GM23338 (cell line): ENCODE measurements around the gene EFCAB8. TPM values are rescaled to one million over a fixed set of nuclear protein-coding genes. Genes with fewer than 3 reads are reported as not detected.

Experiments used
- ATAC-seq: fragments of 200-7000 bp; cut with Tn5 transposase; 3 replicates; pipeline ENCODE4 v1.9.1; 2020
- DNase-seq: peaks from one replicate; pipeline ENCODE4 v3.0.0-alpha.2; 2015; ENCODE audit warnings: low spot score
- H2AFZ ChIP-seq: fragments of 200-600 bp; sonication (generic); 2 replicates; pipeline ENCODE4 v1.8.0; 2016; ENCODE audit warnings: antibody characterized with exemption, mild to moderate bottlenecking, moderate library complexity
- H3F3A ChIP-seq: fragments of 200-600 bp; sonication (generic); replicated peaks from 2 replicates; pipeline ENCODE4 v1.8.0; 2017; ENCODE audit warnings: antibody characterized with exemption, mixed run types, low read depth
- H3K27ac ChIP-seq: fragments of 200-600 bp; sonication (generic); 2 replicates; pipeline ENCODE4 v1.6.1; 2016; ENCODE audit warnings: low read depth
- H3K27me3 ChIP-seq: fragments of 200-600 bp; sonication (generic); 2 replicates; pipeline ENCODE4 v1.8.0; 2016; ENCODE audit warnings: mild to moderate bottlenecking, mixed run types, moderate library complexity; ENCODE audit not compliant: insufficient read depth
- H3K36me3 ChIP-seq: fragments of 200-600 bp; sonication (generic); 2 replicates; pipeline ENCODE4 v1.8.0; 2016; ENCODE audit warnings: mild to moderate bottlenecking; ENCODE audit not compliant: insufficient read depth
- H3K4me1 ChIP-seq: fragments of 200-600 bp; sonication (generic); 2 replicates; pipeline ENCODE4 v1.8.0; 2016; ENCODE audit warnings: mild to moderate bottlenecking, moderate library complexity; ENCODE audit not compliant: insufficient read depth
- H3K4me2 ChIP-seq: fragments of 200-600 bp; sonication (generic); 2 replicates; pipeline ENCODE4 v1.7.1; 2017; ENCODE audit warnings: mixed run types
- H3K4me3 ChIP-seq: fragments of 200-600 bp; sonication (generic); 2 replicates; pipeline ENCODE4 v1.6.1; 2016; ENCODE audit warnings: mixed run types
- H3K79me2 ChIP-seq: fragments of 200-600 bp; sonication (generic); replicated peaks from 2 replicates; pipeline ENCODE4 v1.8.0; 2017; ENCODE audit warnings: mild to moderate bottlenecking; ENCODE audit not compliant: insufficient read depth
- H3K9me2 ChIP-seq: fragments of 200-600 bp; sonication (generic); 2 replicates; pipeline ENCODE4 v1.8.0; 2017; ENCODE audit not compliant: insufficient read depth
- H4K20me1 ChIP-seq: fragments of 200-600 bp; sonication (generic); replicated peaks from 2 replicates; pipeline ENCODE4 v1.8.0; 2017; ENCODE audit warnings: mild to moderate bottlenecking; ENCODE audit not compliant: insufficient read depth
- H3K27ac Mint-ChIP-seq: 2 replicates; pipeline ENCODE4 v1.8.0; 2020; ENCODE audit warnings: inconsistent platforms, mild to moderate bottlenecking, moderate library complexity, mixed read lengths
- H3K27me3 Mint-ChIP-seq: 3 replicates; pipeline ENCODE4 v1.8.0; 2022; ENCODE audit warnings: low read depth, mild to moderate bottlenecking, moderate library complexity, mixed read lengths, inconsistent platforms; ENCODE audit not compliant: insufficient read depth, poor library complexity
- H3K36me3 Mint-ChIP-seq: 3 replicates; pipeline ENCODE4 v1.8.0; 2021; ENCODE audit warnings: low read depth, mild to moderate bottlenecking, inconsistent platforms, moderate library complexity, mixed read lengths
- H3K4me1 Mint-ChIP-seq: 3 replicates; pipeline ENCODE4 v1.8.0; 2020; ENCODE audit warnings: mild to moderate bottlenecking, inconsistent platforms, mixed read lengths
- H3K4me3 Mint-ChIP-seq: 3 replicates; pipeline ENCODE4 v1.8.0; 2021; ENCODE audit warnings: moderate library complexity, mild to moderate bottlenecking, inconsistent platforms, mixed read lengths
- H3K9me3 Mint-ChIP-seq: 3 replicates; pipeline ENCODE4 v1.8.0; 2020; ENCODE audit warnings: moderate library complexity, mild to moderate bottlenecking, inconsistent platforms, mixed read lengths
- CREB1 ChIP-seq: fragments of 250-450 bp; sonication (Bioruptor Pico); IDR thresholded peaks from 2 replicates; pipeline ENCODE4 v1.5.0; 2020; ENCODE audit warnings: low read depth, mild to moderate bottlenecking, moderate library complexity
- CTCF ChIP-seq, 2 experiments: fragments of 200-600 bp in 1 of 2; sonication (generic) in 1 of 2; conservative IDR thresholded peaks; 2 replicates each; pipeline versions ENCODE4 v1.5.1 to v1.6.1; 2016 to 2017; ENCODE audit warnings: antibody characterized with exemption in 2 of 2, low read depth in 2 of 2, mild to moderate bottlenecking in 2 of 2, moderate library complexity in 1 of 2
- ETS1 ChIP-seq: IDR thresholded peaks from 2 replicates; pipeline ENCODE4 v1.6.1; 2016; ENCODE audit warnings: antibody characterized with exemption
- EZH2 ChIP-seq: fragments of 200-600 bp; sonication (generic); IDR thresholded peaks from one replicate; pipeline ENCODE4 v1.8.0; 2017; ENCODE audit warnings: antibody characterized with exemption, mild to moderate bottlenecking, low read depth; ENCODE audit not compliant: unreplicated experiment
- EZH2phosphoT487 ChIP-seq: fragments of 200-600 bp; sonication (generic); IDR thresholded peaks from one replicate; pipeline ENCODE4 v1.8.1; 2018; ENCODE audit warnings: antibody characterized with exemption; ENCODE audit not compliant: unreplicated experiment
- JUNB ChIP-seq: IDR thresholded peaks from one replicate; pipeline ENCODE4 v1.6.1; 2016; ENCODE audit warnings: antibody characterized with exemption; ENCODE audit not compliant: unreplicated experiment
- NANOG ChIP-seq: IDR thresholded peaks from 2 replicates; pipeline ENCODE4 v1.6.1; 2016; ENCODE audit warnings: antibody characterized with exemption, borderline replicate concordance
- POLR2AphosphoS5 ChIP-seq: IDR thresholded peaks from 2 replicates; pipeline ENCODE4 v1.6.1; 2016; ENCODE audit warnings: antibody characterized with exemption, low read depth
- REST ChIP-seq: IDR thresholded peaks from one replicate; pipeline ENCODE4 v1.6.1; 2018; ENCODE audit warnings: antibody characterized with exemption; ENCODE audit not compliant: unreplicated experiment
- STAT1 ChIP-seq: IDR thresholded peaks from one replicate; pipeline ENCODE4 v1.6.1; 2016; ENCODE audit warnings: antibody characterized with exemption; ENCODE audit not compliant: unreplicated experiment
- ZNF114 ChIP-seq: fragments of 250-450 bp; sonication (Bioruptor Pico); IDR thresholded peaks from 2 replicates; pipeline ENCODE4 v1.5.0; 2020; ENCODE audit warnings: mild to moderate bottlenecking, moderate library complexity
- ZNF331 ChIP-seq: fragments of 250-450 bp; sonication (Bioruptor Pico); IDR thresholded peaks from 2 replicates; pipeline ENCODE4 v1.5.0; 2020; ENCODE audit warnings: low read depth, mild to moderate bottlenecking, moderate library complexity
- ZNF462 ChIP-seq: fragments of 250-450 bp; sonication (Bioruptor Pico); IDR thresholded peaks from 2 replicates; pipeline ENCODE4 v1.5.0; 2020; ENCODE audit warnings: mild to moderate bottlenecking, moderate library complexity
- polyA plus RNA-seq: library from polyadenylated mRNA; unstranded; fragments of >200 nt; fragmentation: Nextera tagmentation; extraction: Ambion mirVana; gene quantifications from 2 replicates; pipeline ENCODE4 v1.2.1, GENCODE V29; 2016
- total RNA-seq: library from RNA; depleted of rRNA; stranded (reverse); fragments of >200 nt; shearing (Covaris generic); gene quantifications from 2 replicates; pipeline ENCODE4 v1.2.3, GENCODE V29; 2014

EFCAB8 gene
- total and polyA plus RNA-seq, 2 experiments from 2014 or later: 0.35 TPM; not detected in 1

GRCh38 chr20:32977281-32978008 is 118.7 kb downstream of the EFCAB8 start:
- H3K4me3 ChIP-seq: no peak overlapping the region
- 0 out of 2 replicates have a peak, but pooled peaks cover 10% of the 10 kb centered on the region for H3F3A ChIP-seq
- H3K4me1 ChIP-seq: peaks cover 16% of the 10 kb centered on the region
- no peaks in the 10 kb centered on the region for H3K36me3 ChIP-seq
- TF ChIP-seq ZNF114: no peak
- TF ChIP-seq ZNF331 (CRISPR knock-in tag): no peak
- TF ChIP-seq REST: no peak
- TF ChIP-seq ZNF462: no peak
- TF ChIP-seq CTCF (conservative IDR thresholded peaks at IDR 0.05; ENCODE audit: low read depth in 2 of 2): no peak
- TF ChIP-seq EZH2: no peak
- TF ChIP-seq EZH2phosphoT487: no peak
- TF ChIP-seq ETS1: no peak
- no peak for TF ChIP-seq NANOG
- TF ChIP-seq JUNB: no peak
- no peak for TF ChIP-seq CREB1 (CRISPR knock-in tag)
- no peak for TF ChIP-seq POLR2AphosphoS5
- no peak for TF ChIP-seq STAT1
- 0 out of 3 replicates have a peak, but pooled peaks cover 3% of the 10 kb centered on the region for H3K36me3 Mint-ChIP-seq
- H3K9me3 Mint-ChIP-seq: peaks cover 8% of the 10 kb centered on the region
- no peak overlapping the region for H2AFZ ChIP-seq
- H3K9me2 ChIP-seq: no peaks in the 10 kb centered on the region
- H3K4me3 Mint-ChIP-seq: no peak overlapping the region
- no peak overlapping the region for H3K27ac ChIP-seq
- peaks cover 5% of the 10 kb centered on the region for H3K4me1 Mint-ChIP-seq
- no peak overlapping the region for H3K27ac Mint-ChIP-seq
- ATAC-seq (no peak), DNase-seq (no peak)
- H3K27me3 Mint-ChIP-seq: peaks cover 13% of the 10 kb centered on the region
- H3K79me2 ChIP-seq: no peaks in the 10 kb centered on the region
- H3K4me2 ChIP-seq: no peak overlapping the region
- no peaks in the 10 kb centered on the region for H4K20me1 ChIP-seq
- H3K27me3 ChIP-seq: no peaks in the 10 kb centered on the region
